Stimulated activated naive B cell treated with anti-CD40 and anti-IgM and Interleukin-4, amounts not matched to agents 10 μg/mL and 1 μg/mL and 100 μg/mL, for 72 hours (primary cell): ENCODE data around the gene IGFBPL1.
A peak's percentile ranks its signal among the peaks of the same experiment; 100 is the strongest.

Experiments
- ATAC-seq, 2 donors: fragments of 150-1000 bp; cut with Tn5 transposase; replicated peaks; 2 replicates each; pipeline ENCODE4 v1.10.0; 2021; ENCODE audit warnings: moderate library complexity in 1 of 2
- DNase-seq: peaks from one replicate; pipeline ENCODE4 v3.0.0; 2021
- H3K27ac Mint-ChIP-seq: one replicate; pipeline ENCODE4 v1.8.0; 2022; ENCODE audit warnings: mild to moderate bottlenecking, mixed read lengths
- H3K27me3 Mint-ChIP-seq, 2 donors: one replicate each; pipeline ENCODE4 v1.8.0; 2022; ENCODE audit warnings: mixed read lengths in 2 of 2
- H3K36me3 Mint-ChIP-seq, 2 donors: one replicate each; pipeline ENCODE4 v1.8.0; 2022; ENCODE audit warnings: mixed read lengths in 2 of 2, mild to moderate bottlenecking in 1 of 2
- H3K4me1 Mint-ChIP-seq, 2 donors: one replicate each; pipeline ENCODE4 v1.8.0; 2022; ENCODE audit warnings: mixed read lengths in 2 of 2, mild to moderate bottlenecking in 1 of 2
- H3K4me3 Mint-ChIP-seq, 2 donors: one replicate each; pipeline ENCODE4 v1.8.0; 2022; ENCODE audit warnings: mild to moderate bottlenecking in 2 of 2, mixed read lengths in 2 of 2, moderate library complexity in 1 of 2
- H3K9me3 Mint-ChIP-seq, 2 donors: one replicate each; pipeline ENCODE4 v1.8.0; 2022; ENCODE audit warnings: mixed read lengths in 2 of 2, mild to moderate bottlenecking in 1 of 2

IGFBPL1 gene

DNA sequence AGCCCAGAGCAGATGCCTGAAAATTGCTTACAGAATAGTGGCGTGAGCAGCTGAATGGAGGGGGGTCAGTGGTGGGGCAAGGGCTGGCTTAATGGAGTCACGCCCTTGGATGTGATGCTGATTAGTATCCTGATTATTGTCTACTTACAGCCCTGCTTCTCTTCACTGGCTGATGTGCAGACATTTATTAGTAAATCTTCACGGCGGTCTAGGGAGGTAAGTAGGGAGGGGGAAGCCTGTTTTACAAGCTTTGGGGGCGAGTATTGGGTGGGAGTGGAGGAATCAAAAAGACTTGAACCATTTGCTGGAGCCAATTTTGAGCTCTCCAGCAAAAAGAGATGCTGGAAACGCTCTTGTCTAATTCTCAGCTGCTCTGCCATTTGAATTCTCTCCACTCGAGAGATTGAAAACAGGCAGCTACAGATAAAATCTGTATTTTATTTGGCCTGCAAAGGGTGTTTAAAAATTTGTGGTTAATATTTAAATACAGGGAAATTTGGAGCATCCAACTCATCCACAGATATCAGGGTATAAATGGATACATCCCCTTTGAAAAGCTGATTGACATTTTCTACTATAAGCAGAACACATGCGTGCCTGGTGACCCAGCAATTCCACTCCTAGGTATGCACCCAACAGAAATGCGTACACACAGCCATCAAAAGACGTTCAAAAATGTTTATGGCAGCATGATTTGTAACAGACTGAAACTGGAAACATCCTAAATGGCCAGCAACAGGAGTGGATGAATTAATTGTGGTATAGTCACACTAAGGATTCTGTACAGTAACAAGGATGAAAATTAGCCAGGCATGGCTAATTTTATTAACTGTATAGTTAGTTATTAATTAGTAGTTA lies 51.3 kb downstream of the IGFBPL1 start:
- Mint-ChIP-seq H3K4me1 (no peaks in the 10 kb centered on the region), H3K9me3 (no peaks in the 10 kb centered on the region), H3K27ac (no peak overlapping the region), H3K4me3 (no peak overlapping the region), H3K27me3 (peaks cover 24 to 43% of the 10 kb centered on the region in 2 donors), H3K36me3 (no peaks in the 10 kb centered on the region)
- ATAC-seq = no peak
- DNase-seq = no peak

DNA sequence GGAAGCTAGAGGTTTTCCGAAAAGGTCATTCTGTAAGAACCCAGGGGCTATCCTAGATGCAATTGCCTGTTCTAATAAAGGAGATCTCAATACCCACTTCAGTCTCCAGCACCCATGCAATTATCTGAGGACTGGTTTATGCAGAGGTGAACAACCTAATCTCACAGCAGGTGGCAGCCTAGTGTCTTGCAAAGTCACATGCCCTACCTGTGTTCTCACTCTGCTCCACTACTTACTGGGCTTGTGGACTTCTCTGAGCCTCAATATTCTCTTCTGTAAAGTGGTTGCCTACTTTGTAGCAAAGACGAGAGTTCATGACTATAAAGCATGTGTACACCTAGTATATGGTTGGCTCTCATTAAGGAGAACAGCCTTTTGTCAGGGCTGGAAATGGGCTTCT lies 52.8 kb downstream of the IGFBPL1 start:
- Mint-ChIP-seq H3K36me3 (no peaks in the 10 kb centered on the region), H3K4me3 (no peak overlapping the region), H3K27me3 (peaks cover 28 to 43% of the 10 kb centered on the region in 2 donors), H3K4me1 (no peaks in the 10 kb centered on the region), H3K27ac (no peak overlapping the region), H3K9me3 (no peaks in the 10 kb centered on the region)
- DNase-seq (no peak), ATAC-seq (peak; percentile 68 to 78)

DNA sequence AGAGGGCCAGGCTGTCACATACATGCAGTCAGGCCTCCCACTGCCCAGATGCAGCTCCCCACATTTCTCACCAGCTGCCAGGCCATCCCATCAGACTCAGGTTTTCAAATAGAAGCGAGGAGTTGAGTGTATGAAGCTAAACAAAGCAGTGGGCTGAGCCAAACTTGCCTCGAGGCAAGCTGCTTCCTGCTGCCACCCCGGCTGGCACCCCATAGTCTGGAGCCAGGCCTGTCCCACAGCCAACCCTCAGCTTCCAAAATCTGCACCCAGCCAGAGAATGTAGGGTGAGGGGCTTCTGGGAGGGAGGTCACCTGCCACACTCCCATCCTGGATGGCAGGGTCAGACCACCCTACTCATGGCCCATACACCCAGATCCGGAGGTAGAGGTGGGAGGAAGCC lies 54.1 kb downstream of the IGFBPL1 start:
- H3K27ac Mint-ChIP-seq = no peak overlapping the region
- no peaks in the 10 kb centered on the region for H3K9me3 Mint-ChIP-seq
- DNase-seq (no peak), ATAC-seq (no peak)
- H3K4me3 Mint-ChIP-seq = no peak overlapping the region
- peaks cover 19 to 33% of the 10 kb centered on the region in 2 donors for H3K27me3 Mint-ChIP-seq
- no peaks in the 10 kb centered on the region for H3K4me1 Mint-ChIP-seq
- no peaks in the 10 kb centered on the region for H3K36me3 Mint-ChIP-seq

DNA sequence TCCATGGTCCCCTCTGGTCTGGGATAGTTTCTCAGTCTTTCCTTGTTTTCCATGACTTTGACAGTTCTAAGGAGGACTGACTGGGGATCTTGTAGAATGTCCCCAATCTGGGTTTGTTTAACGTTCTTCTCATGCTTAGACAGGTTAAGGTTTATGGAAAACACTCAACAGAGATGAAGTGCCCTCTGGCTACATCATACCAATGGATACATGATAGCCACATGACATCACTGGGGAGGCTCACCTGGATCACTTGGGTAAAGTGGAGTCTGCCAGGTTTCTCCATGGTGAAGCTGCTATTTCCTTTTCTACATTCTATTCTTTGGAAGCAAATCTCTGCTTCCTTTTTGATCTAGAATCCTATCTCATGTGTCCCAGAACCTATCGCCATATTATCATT lies 55.5 kb downstream of the IGFBPL1 start:
- H3K4me1 Mint-ChIP-seq = no peaks in the 10 kb centered on the region
- DNase-seq = no peak
- H3K27ac Mint-ChIP-seq = no peak overlapping the region
- ATAC-seq = no peak
- H3K4me3 Mint-ChIP-seq = no peak overlapping the region
- H3K27me3 Mint-ChIP-seq = peaks cover 22 to 37% of the 10 kb centered on the region in 2 donors
- H3K36me3 Mint-ChIP-seq = no peaks in the 10 kb centered on the region
- no peaks in the 10 kb centered on the region for H3K9me3 Mint-ChIP-seq

DNA sequence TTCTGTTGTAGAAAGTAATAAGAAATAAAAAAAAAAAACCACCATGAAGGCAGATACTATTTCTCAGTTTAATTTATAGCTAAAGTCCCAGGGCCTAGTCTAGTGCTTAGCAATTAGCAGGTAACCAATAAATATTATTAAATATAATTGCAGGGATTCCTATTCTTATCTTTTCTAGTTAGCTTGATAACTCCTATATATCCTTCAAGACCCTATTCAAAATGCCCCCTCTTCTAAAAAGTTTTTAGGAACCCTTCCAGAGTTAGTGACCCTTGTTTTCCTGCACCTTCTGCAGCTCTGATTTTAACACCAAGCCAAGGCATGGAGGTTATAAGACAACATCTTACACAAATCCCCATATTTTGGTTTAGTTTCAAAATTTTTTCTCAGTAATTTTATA lies 56.4 kb downstream of the IGFBPL1 start:
- H3K4me1 Mint-ChIP-seq = peaks cover 3 to 5% of the 10 kb centered on the region in 2 donors
- peaks cover 27 to 43% of the 10 kb centered on the region in 2 donors for H3K27me3 Mint-ChIP-seq
- H3K4me3 Mint-ChIP-seq = no peak overlapping the region
- H3K36me3 Mint-ChIP-seq = no peaks in the 10 kb centered on the region
- H3K9me3 Mint-ChIP-seq = no peaks in the 10 kb centered on the region
- no peak for DNase-seq
- ATAC-seq = no peak
- H3K27ac Mint-ChIP-seq = no peak overlapping the region

DNA sequence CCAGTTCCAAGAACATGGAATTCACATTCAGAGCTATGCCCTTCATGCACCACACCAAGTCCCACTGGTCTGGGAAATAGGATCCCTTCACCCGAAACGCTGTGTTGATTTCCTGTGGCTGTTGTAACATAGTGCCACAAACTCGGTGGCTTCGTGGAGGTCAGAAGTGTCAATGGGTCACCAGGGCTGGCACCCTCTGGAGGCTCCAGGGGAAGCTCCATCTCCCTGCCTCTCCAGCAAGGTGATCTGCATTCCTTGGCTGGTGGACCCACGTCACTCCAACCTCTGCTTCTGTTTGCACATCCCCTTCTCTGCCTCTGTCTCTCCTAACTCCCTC lies 60.7 kb downstream of the IGFBPL1 start:
- H3K4me3 Mint-ChIP-seq = peak overlapping the region in 1 of 2 donors; percentile 2
- H3K36me3 Mint-ChIP-seq = no peaks in the 10 kb centered on the region
- ATAC-seq (no peak), DNase-seq (no peak)
- H3K27me3 Mint-ChIP-seq = peaks cover 10 to 11% of the 10 kb centered on the region in 2 donors
- peaks cover 5% of the 10 kb centered on the region in 2 donors for H3K4me1 Mint-ChIP-seq
- H3K27ac Mint-ChIP-seq = no peak overlapping the region
- H3K9me3 Mint-ChIP-seq = no peaks in the 10 kb centered on the region

DNA sequence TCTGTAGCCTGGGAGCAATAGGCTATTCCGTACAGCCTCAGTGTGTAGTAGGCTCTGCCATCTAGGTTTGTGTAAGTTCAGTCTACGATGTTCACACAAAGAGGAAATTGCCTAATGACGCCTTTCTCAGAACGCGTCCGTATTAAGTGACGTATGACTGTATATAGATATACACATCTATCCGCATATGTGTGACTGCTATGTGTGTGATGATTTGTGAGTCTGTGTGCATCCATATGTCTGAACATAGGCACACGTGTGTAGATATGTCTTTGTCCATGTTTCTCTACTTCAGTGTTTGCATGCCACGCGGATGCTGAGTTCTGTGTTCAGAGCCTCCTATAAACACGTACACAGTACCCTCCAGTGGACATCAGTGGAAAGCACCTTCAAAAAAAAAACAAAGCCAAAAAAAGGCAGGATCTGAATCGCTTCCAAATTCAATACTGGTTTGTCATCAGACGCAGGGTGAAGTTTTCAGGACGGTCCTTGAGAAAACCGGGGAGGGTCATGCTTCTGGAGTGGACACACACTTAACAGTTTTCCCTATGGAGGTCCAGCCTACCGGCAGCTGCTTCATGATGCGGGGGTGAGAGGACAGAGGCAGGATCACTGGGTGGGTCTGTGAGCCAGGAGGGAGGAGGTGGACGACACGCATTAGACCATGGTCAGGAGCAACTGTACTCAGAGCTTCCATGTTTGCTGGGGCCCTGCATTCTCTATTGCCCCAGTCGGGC lies 61.2 kb downstream of the IGFBPL1 start:
- ATAC-seq = peak; percentile 79 to 87
- Mint-ChIP-seq H3K27ac (no peak overlapping the region), H3K9me3 (no peaks in the 10 kb centered on the region), H3K4me3 (peak overlapping the region; percentile 63 to 72), H3K4me1 (peaks cover 5% of the 10 kb centered on the region in 2 donors), H3K27me3 (peaks cover 10 to 11% of the 10 kb centered on the region in 2 donors), H3K36me3 (no peaks in the 10 kb centered on the region)
- peak; percentile 11 for DNase-seq

DNA sequence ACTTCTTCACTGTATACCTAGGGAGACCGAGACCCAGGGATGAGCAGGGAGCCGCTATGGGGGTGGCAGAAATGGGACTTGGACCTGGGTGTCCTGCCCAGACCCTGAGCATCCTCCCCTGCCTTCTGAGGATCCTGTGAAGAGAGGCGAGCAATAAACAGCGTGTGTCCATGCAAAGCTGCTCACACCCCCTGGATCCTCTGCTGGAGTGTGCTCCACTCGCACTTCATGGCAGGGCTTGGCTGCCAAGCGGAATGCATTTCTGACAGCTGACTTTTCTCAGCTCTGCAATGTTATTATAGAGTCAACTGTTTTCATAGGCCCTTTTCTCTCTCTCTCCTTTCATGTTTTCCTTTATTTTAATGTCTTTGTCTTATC lies 62.8 kb downstream of the IGFBPL1 start:
- Mint-ChIP-seq H3K4me3 (no peak overlapping the region), H3K36me3 (no peaks in the 10 kb centered on the region), H3K27me3 (peaks cover 7 to 10% of the 10 kb centered on the region in 2 donors), H3K27ac (no peak overlapping the region), H3K4me1 (peaks cover 5% of the 10 kb centered on the region in 2 donors), H3K9me3 (no peaks in the 10 kb centered on the region)
- ATAC-seq (no peak), DNase-seq (no peak)

DNA sequence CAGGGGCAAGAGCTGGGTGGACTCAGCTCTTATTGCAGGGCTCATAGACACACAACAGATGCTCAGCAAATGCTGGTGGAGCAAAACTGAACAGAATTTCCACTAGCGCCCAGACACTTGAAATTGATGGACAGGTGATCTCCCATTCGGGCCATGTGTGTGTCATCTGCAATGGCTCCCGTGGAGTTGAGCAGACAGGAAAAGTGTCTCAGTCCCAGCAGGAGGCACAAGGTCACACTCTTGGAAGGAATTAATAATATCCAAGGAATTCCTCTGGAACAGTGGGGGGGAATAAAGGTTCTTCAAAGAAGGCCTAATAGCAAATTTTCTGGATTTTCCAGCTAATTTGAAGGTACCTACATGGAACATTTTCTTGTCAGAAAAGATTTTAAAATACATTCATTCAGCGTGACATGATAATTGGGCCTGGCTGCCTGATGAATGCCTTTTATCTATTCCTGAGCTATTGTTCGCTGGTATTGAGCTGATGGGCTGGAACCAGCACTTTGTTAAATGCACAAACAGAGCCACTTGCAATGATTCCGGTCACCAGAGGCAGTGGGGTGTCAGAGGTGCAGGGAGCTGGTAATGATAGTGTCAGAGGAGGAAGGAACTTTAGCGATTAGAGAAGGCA lies 63.3 kb downstream of the IGFBPL1 start:
- no peak for ATAC-seq
- Mint-ChIP-seq H3K36me3 (no peaks in the 10 kb centered on the region), H3K4me1 (peaks cover 5% of the 10 kb centered on the region in 2 donors), H3K4me3 (no peak overlapping the region), H3K27me3 (peaks cover 7 to 10% of the 10 kb centered on the region in 2 donors), H3K9me3 (no peaks in the 10 kb centered on the region), H3K27ac (no peak overlapping the region)
- DNase-seq = no peak

DNA sequence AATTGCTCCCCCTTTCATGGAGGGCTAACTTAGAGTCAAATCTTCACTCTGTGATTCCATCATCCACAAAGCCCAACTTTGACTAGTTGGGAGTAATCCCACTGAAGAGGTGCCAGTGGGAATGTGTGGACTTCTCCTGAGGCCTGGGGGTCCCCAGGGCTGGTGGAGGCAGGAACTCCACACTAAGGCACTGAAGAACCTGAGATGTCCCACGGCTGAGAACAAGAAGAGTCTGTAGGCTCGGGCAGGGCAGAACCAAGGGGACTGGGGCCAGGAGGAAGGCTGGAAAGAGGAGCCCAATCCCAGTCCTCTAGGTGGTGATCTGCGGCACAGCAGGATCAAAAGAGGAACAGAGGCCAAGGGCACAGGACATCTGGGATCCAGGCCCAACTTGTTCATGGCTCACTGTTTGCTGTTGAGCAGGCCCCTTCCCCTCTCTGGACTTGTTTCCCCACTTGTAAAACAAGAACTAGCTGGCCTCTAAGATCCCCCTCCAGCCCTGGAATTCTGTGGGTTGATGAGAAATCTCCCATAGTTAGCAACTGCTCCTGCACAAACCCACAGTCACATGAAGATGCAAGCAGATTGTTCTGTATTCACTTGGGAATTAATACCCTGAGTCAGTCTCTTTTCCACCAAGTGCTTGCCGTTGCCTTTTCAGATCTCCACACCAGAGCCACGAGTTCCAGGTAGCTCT lies 64.4 kb downstream of the IGFBPL1 start:
- Mint-ChIP-seq H3K4me3 (no peak overlapping the region), H3K27ac (no peak overlapping the region), H3K27me3 (peaks cover 7 to 10% of the 10 kb centered on the region in 2 donors), H3K36me3 (no peaks in the 10 kb centered on the region), H3K4me1 (peaks cover 5% of the 10 kb centered on the region in 2 donors), H3K9me3 (no peaks in the 10 kb centered on the region)
- ATAC-seq (no peak), DNase-seq (no peak)

DNA sequence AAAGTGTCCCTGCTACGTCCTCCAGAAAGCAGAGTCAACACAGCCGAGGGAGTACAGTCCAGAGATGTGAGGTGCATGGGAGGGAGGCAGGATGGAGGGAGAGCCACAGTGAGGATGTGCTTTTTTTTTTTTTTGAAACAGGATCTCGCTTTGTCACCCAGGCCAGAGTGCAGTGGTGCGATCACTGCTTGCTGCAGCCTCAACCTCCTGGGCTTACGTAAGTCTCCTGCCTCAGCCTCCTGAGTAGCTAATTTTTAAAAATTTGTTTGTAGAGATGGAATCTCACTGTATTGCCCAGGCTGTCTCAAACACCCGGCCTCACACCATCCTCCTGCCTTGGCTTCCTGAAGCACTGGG lies 65.0 kb downstream of the IGFBPL1 start:
- peaks cover 7 to 10% of the 10 kb centered on the region in 2 donors for H3K27me3 Mint-ChIP-seq
- ATAC-seq (no peak), DNase-seq (no peak)
- no peaks in the 10 kb centered on the region for H3K36me3 Mint-ChIP-seq
- no peak overlapping the region for H3K27ac Mint-ChIP-seq
- no peaks in the 10 kb centered on the region for H3K9me3 Mint-ChIP-seq
- H3K4me1 Mint-ChIP-seq = peaks cover 5% of the 10 kb centered on the region in 2 donors
- no peak overlapping the region for H3K4me3 Mint-ChIP-seq

DNA sequence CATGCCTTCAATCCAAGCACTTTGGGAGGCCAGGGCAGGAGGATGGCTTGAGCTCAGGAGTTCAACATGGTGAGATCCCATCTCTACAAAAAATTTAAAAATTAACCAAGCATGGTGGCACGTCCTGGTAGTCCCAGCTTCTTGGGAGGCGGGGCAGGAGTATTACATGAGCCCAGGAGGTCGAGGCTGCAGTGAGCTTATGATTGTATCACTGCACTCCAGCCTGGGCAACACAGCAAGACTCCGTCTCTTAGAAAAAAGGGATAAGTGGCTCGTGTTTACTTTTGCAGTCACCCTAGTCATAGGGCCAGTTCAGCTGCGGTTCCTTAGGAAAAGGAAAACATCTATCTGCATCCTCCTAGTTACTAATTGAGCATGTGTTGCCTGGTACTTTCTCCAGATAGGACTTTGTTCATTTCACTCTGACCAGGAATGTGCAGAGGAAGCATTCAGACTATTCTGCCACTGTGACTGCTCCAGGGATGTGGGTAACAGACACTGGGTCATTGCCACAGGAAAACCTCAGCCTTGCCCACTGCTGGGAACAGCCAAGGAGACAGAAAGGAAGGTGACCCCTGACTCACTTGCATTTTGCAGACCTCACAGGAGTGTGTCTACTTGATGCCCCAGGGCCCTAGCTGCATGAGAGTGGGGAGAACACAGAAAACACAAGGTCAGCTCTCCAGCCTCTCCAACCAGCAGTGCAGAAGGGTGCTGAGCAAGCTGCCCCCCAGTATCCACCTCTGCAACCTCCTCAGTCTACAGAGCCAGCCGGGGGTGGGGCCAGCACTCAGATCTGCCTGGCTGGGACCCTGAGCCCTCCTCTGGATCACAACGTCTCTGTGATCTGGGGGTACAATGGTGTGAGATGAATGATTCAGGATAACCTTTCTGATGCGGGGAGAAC lies 65.6 kb downstream of the IGFBPL1 start:
- Mint-ChIP-seq H3K36me3 (no peaks in the 10 kb centered on the region), H3K4me3 (no peak overlapping the region), H3K27me3 (peaks cover 4 to 5% of the 10 kb centered on the region in 2 donors), H3K4me1 (peaks cover 5% of the 10 kb centered on the region in 2 donors), H3K27ac (no peak overlapping the region), H3K9me3 (no peaks in the 10 kb centered on the region)
- DNase-seq = no peak
- no peak for ATAC-seq

DNA sequence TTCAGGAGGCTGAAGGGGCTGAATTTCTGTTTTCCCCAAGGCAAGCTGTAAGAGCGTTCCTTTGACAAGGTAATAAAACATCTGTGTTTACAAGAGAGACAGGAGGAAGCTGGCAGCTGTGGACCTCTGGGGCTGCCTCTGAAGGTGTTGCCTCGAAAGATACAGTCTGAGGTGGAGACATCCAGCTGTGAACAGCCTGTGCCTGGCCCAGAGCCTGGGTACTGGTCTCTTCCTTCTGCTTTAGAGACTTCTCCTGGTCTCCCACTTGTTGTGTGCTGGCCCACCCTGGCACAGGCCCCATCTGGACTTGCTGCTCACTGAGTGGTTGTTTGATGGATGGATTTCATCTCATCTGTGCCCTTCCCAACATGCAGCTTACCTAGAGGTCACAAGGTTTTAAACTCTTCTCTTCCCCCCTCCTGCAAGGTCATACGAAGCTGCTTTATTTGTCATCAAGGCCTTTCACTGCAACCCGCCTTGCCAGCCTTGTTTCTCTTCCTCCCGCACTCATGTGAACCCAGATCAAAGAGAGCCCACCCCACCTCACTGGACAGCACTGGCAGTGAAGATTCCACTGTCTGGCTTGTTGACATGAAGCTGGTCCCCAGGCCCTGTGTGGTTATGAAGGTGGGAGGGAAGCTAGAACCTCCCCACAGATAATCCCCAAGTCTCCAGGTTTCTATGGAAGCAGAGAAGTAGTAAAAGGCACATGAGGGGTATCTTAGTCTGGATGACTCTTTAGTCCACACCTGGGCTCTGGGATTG lies 66.7 kb downstream of the IGFBPL1 start:
- H3K27me3 Mint-ChIP-seq = peaks cover 0 to 2% of the 10 kb centered on the region in 2 donors
- no peaks in the 10 kb centered on the region for H3K9me3 Mint-ChIP-seq
- H3K4me1 Mint-ChIP-seq = no peaks in the 10 kb centered on the region
- DNase-seq (no peak), ATAC-seq (no peak)
- no peaks in the 10 kb centered on the region for H3K36me3 Mint-ChIP-seq
- no peak overlapping the region for H3K4me3 Mint-ChIP-seq
- no peak overlapping the region for H3K27ac Mint-ChIP-seq
